Measurements from ENCODE around the gene ARL14.

The ARL14 gene

GRCh38 chr3:160676547-160677303, at the start of gene ARL14:
Gene ARL14, plus strand, starts transcription at chr3:160677160. Its CDS starts 187 bp downstream, at chr3:160677347.
- no peak for DNase-seq (ENCODE audit: low read depth)

GRCh38 chr3:160629491-160629890, 47.5 kb upstream of the ARL14 start:
- DNase-seq (ENCODE audit: low read depth) = no peak

- DNase-seq (ENCODE audit: low read depth) = no peak
Observed at GRCh38 chr3:160633361-160634083, 43.4 kb upstream of the ARL14 start.

- DNase-seq (ENCODE audit: low read depth) = no peak
Observed at GRCh38 chr3:160635213-160635612, 41.7 kb upstream of the ARL14 start.

- no peak for DNase-seq (ENCODE audit: low read depth)
Observed at GRCh38 chr3:160637086-160637485, 39.9 kb upstream of the ARL14 start.

GRCh38 chr3:160638184-160638583, 38.8 kb upstream of the ARL14 start:
- DNase-seq (ENCODE audit: low read depth) = no peak

GRCh38 chr3:160641665-160642309, 35.2 kb upstream of the ARL14 start:
- DNase-seq (ENCODE audit: low read depth) = no peak

- no peak for DNase-seq (ENCODE audit: low read depth)
Observed at GRCh38 chr3:160643994-160644393, 33.0 kb upstream of the ARL14 start.

- DNase-seq (ENCODE audit: low read depth) = no peak
Observed at GRCh38 chr3:160644491-160644890, 32.5 kb upstream of the ARL14 start.

GRCh38 chr3:160648701-160649100, 28.3 kb upstream of the ARL14 start:
- DNase-seq (ENCODE audit: low read depth) = no peak

- DNase-seq (ENCODE audit: low read depth) = no peak
Observed at GRCh38 chr3:160649596-160649995, 27.4 kb upstream of the ARL14 start.

GRCh38 chr3:160653512-160653911, 23.4 kb upstream of the ARL14 start:
- no peak for DNase-seq (ENCODE audit: low read depth)

- DNase-seq (ENCODE audit: low read depth) = no peak
Observed at GRCh38 chr3:160660902-160661301, 16.1 kb upstream of the ARL14 start.

GRCh38 chr3:160661660-160662059, 15.3 kb upstream of the ARL14 start:
- DNase-seq (ENCODE audit: low read depth) = no peak

- no peak for DNase-seq (ENCODE audit: low read depth)
Observed at GRCh38 chr3:160665231-160665630, 11.7 kb upstream of the ARL14 start.

- DNase-seq (ENCODE audit: low read depth) = no peak
Observed at GRCh38 chr3:160665784-160666526, 11.0 kb upstream of the ARL14 start.

GRCh38 chr3:160667452-160667851, 9.5 kb upstream of the ARL14 start:
- no peak for DNase-seq (ENCODE audit: low read depth)

- DNase-seq (ENCODE audit: low read depth) = no peak
Observed at GRCh38 chr3:160668454-160668853, 8.5 kb upstream of the ARL14 start.

GRCh38 chr3:160671231-160671630, 5.7 kb upstream of the ARL14 start:
- no peak for DNase-seq (ENCODE audit: low read depth)

GRCh38 chr3:160671995-160672394, 5.0 kb upstream of the ARL14 start:
- DNase-seq (ENCODE audit: low read depth) = no peak

- DNase-seq (ENCODE audit: low read depth) = no peak
Observed at GRCh38 chr3:160673188-160673587, 3.8 kb upstream of the ARL14 start.

GRCh38 chr3:160675566-160676124, 1.3 kb upstream of the ARL14 start:
- DNase-seq (ENCODE audit: low read depth) = no peak

Data from activated T-helper 1 cell treated with Interleukin-2 at 50 U/mL for 16 hours (primary cell).